Activated CD8-positive, alpha-beta T cell treated with anti-CD3 and anti-CD28 coated beads, Interleukin-2, amount 10 ng/mL, durations not matched to agents 7 days and 5 days (primary cell): ENCODE measurements around the gene LYPD8. TPM values are rescaled to one million over a fixed set of nuclear protein-coding genes. Genes with fewer than 3 reads are reported as not detected.

Source experiments
- ATAC-seq: fragments of 150-1000 bp; cut with Tn5 transposase; one replicate; pipeline ENCODE4 v1.10.0; 2021; ENCODE audit warnings: moderate library complexity
- CTCF ChIA-PET: fragments of 350-600 bp; sonication (Branson Sonifier 250); formaldehyde crosslinking; loops from one replicate; lab custom pipeline; 2021; ENCODE audit warnings: antibody characterized with exemption; lab: Charles Lee
- POLR2A ChIA-PET: fragments of 350-600 bp; sonication (Branson Sonifier 250); formaldehyde crosslinking; loops from one replicate; lab custom pipeline; 2021; ENCODE audit warnings: antibody characterized with exemption; lab: Charles Lee
- DNase-seq: peaks from one replicate; pipeline ENCODE4 v3.0.0-alpha.2; 2020
- H3K27ac Mint-ChIP-seq: one replicate; pipeline ENCODE4 v1.8.0; 2021; ENCODE audit warnings: mild to moderate bottlenecking, mixed read lengths
- H3K27me3 Mint-ChIP-seq: one replicate; pipeline ENCODE4 v1.8.0; 2021; ENCODE audit warnings: low read depth, mixed read lengths
- H3K36me3 Mint-ChIP-seq: one replicate; pipeline ENCODE4 v1.8.0; 2021; ENCODE audit warnings: low read depth, mixed read lengths
- H3K4me1 Mint-ChIP-seq: one replicate; pipeline ENCODE4 v1.8.0; 2021; ENCODE audit warnings: low read depth, mixed read lengths
- H3K4me3 Mint-ChIP-seq: one replicate; pipeline ENCODE4 v1.8.0; 2021; ENCODE audit warnings: mild to moderate bottlenecking, mixed read lengths
- H3K9me3 Mint-ChIP-seq: one replicate; pipeline ENCODE4 v1.8.0; 2022; ENCODE audit warnings: mixed read lengths; ENCODE audit not compliant: insufficient read depth
- total RNA-seq, 2 experiments: library from RNA; stranded (reverse); gene quantifications; one replicate each; pipeline ENCODE4 v1.2.3, GENCODE V29; 2021

LYPD8 gene
- total RNA-seq, 2 experiments from 2014 or later, result not detected

- POLR2A ChIA-PET, result no interaction called here
- Mint-ChIP-seq H3K27me3 (no peaks in the 10 kb centered on the region), H3K4me3 (no peak overlapping the region), H3K4me1 (no peaks in the 10 kb centered on the region), H3K27ac (no peak overlapping the region), H3K9me3 (no peaks in the 10 kb centered on the region), H3K36me3 (no peaks in the 10 kb centered on the region)
- CTCF ChIA-PET, result no interaction called here
- DNase-seq (no peak), ATAC-seq (no peak)
These were observed 32.8 kb upstream of the LYPD8 start for GRCh38 chr1:248788327-248788726.

DNA sequence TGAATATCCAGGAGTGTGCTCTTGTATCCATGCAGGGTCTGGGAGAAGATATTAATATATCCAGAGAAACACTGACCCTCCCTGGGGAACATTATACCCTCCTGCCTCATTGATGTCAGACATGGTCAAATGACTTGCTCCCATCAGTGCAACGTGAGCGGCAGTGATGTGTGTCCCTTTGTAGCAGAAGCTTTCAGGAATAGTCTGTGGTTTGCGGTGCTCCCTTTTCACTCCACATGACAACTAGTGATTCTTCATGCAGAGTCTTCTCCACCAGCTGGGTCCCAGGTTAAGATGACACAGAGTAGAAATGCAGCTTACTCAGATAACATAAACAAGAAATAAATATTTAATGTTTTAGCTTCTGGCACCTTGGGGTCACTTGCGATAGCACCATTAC is 31.9 kb upstream of the LYPD8 start:
- Mint-ChIP-seq H3K9me3 (no peaks in the 10 kb centered on the region), H3K36me3 (no peaks in the 10 kb centered on the region), H3K4me3 (no peak overlapping the region), H3K27me3 (no peaks in the 10 kb centered on the region), H3K27ac (no peak overlapping the region), H3K4me1 (no peaks in the 10 kb centered on the region)
- ChIA-PET CTCF (interaction anchor here (1.5 kb wide), 1 partner anchor 13 kb away, joined by 4 read pairs; no protein-coding TSS in a partner anchor), POLR2A (interaction anchor here (0.6 kb wide), 1 partner anchor 1013 kb away, joined by 3 read pairs; no protein-coding TSS in a partner anchor)
- no peak for ATAC-seq
- DNase-seq, result no peak

DNA sequence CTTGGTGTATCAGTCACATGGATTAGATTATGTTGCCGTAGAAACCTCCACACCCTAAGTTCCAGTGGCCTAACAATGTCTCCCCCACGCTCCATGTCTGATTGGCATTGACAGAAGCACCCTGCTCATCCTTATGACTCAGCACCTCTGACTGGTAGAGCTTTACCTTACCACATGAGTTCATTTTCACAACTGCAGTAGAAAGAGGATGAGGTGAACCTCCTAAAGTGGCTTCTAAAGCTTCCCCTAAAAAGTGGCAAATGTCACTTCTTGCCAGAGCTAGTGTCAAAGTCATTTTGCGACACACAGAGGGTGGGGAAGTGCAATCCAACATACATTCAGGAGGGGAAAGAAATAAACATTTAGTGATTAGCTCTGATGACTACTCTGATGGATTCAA is 30.6 kb upstream of the LYPD8 start:
- Mint-ChIP-seq H3K4me3 (no peak overlapping the region), H3K36me3 (no peaks in the 10 kb centered on the region), H3K4me1 (no peaks in the 10 kb centered on the region), H3K27me3 (no peaks in the 10 kb centered on the region), H3K27ac (no peak overlapping the region), H3K9me3 (no peaks in the 10 kb centered on the region)
- DNase-seq, result no peak
- POLR2A ChIA-PET, result no interaction called here
- CTCF ChIA-PET, result interaction anchor here (0.9 to 1.5 kb wide), 3 partner anchors 14 to 72 kb away, joined by 3 to 4 read pairs (median 3); partner anchors contain the start of gene ZNF692
- no peak for ATAC-seq

DNA sequence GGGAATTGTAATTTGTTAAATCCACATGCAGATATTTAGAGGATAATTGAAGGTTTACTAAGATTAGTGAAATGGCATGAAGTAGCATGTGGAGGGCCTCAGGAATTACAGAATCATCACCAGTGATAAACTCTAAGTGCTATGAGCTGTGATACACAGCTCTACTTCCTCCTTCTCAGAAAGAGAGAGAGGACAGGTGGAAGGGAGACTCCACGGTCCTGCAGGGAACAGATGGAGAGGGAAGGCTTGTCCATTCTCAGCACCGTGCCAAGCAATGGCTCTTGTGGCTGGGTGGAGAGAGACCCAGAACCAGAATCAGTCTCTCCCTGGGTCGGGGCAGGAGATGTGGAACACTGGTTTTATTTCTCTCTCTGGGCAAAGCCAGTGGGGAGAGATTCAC is 27.8 kb upstream of the LYPD8 start:
- H3K9me3 Mint-ChIP-seq, result no peaks in the 10 kb centered on the region
- POLR2A ChIA-PET, result no interaction called here
- DNase-seq (no peak), ATAC-seq (no peak)
- no peak overlapping the region for H3K4me3 Mint-ChIP-seq
- CTCF ChIA-PET, result no interaction called here
- H3K27me3 Mint-ChIP-seq, result no peaks in the 10 kb centered on the region
- H3K4me1 Mint-ChIP-seq, result no peaks in the 10 kb centered on the region
- no peak overlapping the region for H3K27ac Mint-ChIP-seq
- no peaks in the 10 kb centered on the region for H3K36me3 Mint-ChIP-seq

GRCh38 chr1:248782416-248783141 is 27.0 kb upstream of the LYPD8 start:
- H3K27ac Mint-ChIP-seq, result no peak overlapping the region
- no peak for ATAC-seq
- POLR2A ChIA-PET, result no interaction called here
- no peaks in the 10 kb centered on the region for H3K27me3 Mint-ChIP-seq
- no peak for DNase-seq
- no peaks in the 10 kb centered on the region for H3K4me1 Mint-ChIP-seq
- no peaks in the 10 kb centered on the region for H3K36me3 Mint-ChIP-seq
- no peak overlapping the region for H3K4me3 Mint-ChIP-seq
- CTCF ChIA-PET, result interaction anchor here (1.7 kb wide), 1 partner anchor 24 kb away, joined by 6 read pairs; no protein-coding TSS in a partner anchor
- H3K9me3 Mint-ChIP-seq, result no peaks in the 10 kb centered on the region

GRCh38 chr1:248779350-248779749 is 23.8 kb upstream of the LYPD8 start:
- no peaks in the 10 kb centered on the region for H3K9me3 Mint-ChIP-seq
- no peaks in the 10 kb centered on the region for H3K27me3 Mint-ChIP-seq
- ChIA-PET CTCF (no interaction called here), POLR2A (no interaction called here)
- ATAC-seq (no peak), DNase-seq (no peak)
- H3K4me1 Mint-ChIP-seq, result no peaks in the 10 kb centered on the region
- H3K27ac Mint-ChIP-seq, result no peak overlapping the region
- H3K4me3 Mint-ChIP-seq, result no peak overlapping the region
- H3K36me3 Mint-ChIP-seq, result no peaks in the 10 kb centered on the region

GRCh38 chr1:248778906-248779305 is 23.3 kb upstream of the LYPD8 start:
- H3K9me3 Mint-ChIP-seq, result no peaks in the 10 kb centered on the region
- ChIA-PET CTCF (no interaction called here), POLR2A (no interaction called here)
- no peak for DNase-seq
- no peaks in the 10 kb centered on the region for H3K27me3 Mint-ChIP-seq
- no peak overlapping the region for H3K27ac Mint-ChIP-seq
- H3K4me3 Mint-ChIP-seq, result no peak overlapping the region
- no peaks in the 10 kb centered on the region for H3K4me1 Mint-ChIP-seq
- ATAC-seq, result no peak
- H3K36me3 Mint-ChIP-seq, result no peaks in the 10 kb centered on the region

DNA sequence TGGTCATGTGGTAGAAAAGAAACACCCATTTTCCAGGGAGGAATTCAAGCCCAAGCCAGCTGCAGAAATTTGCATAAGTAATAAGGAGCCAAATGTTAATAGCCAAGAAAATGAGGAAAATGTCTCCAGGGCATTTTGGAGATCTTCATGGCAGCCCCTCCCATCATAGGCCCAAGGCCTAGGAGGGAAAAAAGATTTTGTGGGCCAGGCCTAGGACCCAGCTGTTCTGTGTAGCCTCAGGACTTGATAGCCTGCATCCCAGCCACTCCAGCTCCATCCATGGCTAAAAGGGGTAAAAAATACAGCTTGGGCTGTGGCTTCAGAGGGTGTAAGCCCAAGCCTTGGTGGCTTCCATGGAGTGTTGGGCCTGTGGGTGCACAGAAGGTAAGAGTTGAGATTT is 21.4 kb upstream of the LYPD8 start:
- no peak for ATAC-seq
- ChIA-PET CTCF (no interaction called here), POLR2A (no interaction called here)
- Mint-ChIP-seq H3K27ac (no peak overlapping the region), H3K9me3 (no peaks in the 10 kb centered on the region), H3K4me3 (no peak overlapping the region), H3K27me3 (no peaks in the 10 kb centered on the region), H3K36me3 (no peaks in the 10 kb centered on the region), H3K4me1 (no peaks in the 10 kb centered on the region)
- no peak for DNase-seq

DNA sequence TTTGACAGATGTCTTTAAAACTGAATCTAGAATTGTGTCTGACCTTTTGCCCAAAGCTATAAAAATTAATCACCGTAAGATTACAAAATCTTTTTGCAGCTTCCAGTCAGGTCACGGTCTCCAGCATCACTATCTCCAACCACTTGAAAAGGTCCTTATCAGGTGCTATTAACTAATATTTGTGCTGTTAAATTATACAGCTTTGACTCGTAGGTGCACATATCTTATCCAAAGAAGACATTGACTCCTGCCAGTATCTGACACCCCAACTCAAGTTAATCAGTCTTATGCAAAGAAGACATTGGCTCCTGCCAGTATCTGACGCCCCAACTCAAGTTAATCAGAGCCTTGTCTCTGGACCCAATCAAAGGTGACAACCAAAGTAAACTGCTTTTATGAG is 19.9 kb upstream of the LYPD8 start:
- ChIA-PET CTCF (no interaction called here), POLR2A (no interaction called here)
- no peaks in the 10 kb centered on the region for H3K4me1 Mint-ChIP-seq
- H3K9me3 Mint-ChIP-seq, result no peaks in the 10 kb centered on the region
- no peaks in the 10 kb centered on the region for H3K36me3 Mint-ChIP-seq
- H3K4me3 Mint-ChIP-seq, result no peak overlapping the region
- H3K27me3 Mint-ChIP-seq, result peaks cover 6% of the 10 kb centered on the region
- no peak overlapping the region for H3K27ac Mint-ChIP-seq
- no peak for DNase-seq
- ATAC-seq, result no peak

- no peaks in the 10 kb centered on the region for H3K27me3 Mint-ChIP-seq
- POLR2A ChIA-PET, result no interaction called here
- H3K36me3 Mint-ChIP-seq, result no peaks in the 10 kb centered on the region
- CTCF ChIA-PET, result no interaction called here
- H3K9me3 Mint-ChIP-seq, result no peaks in the 10 kb centered on the region
- H3K4me3 Mint-ChIP-seq, result no peak overlapping the region
- H3K4me1 Mint-ChIP-seq, result no peaks in the 10 kb centered on the region
- DNase-seq (no peak), ATAC-seq (no peak)
- H3K27ac Mint-ChIP-seq, result no peak overlapping the region
These were observed 4.1 kb upstream of the LYPD8 start for GRCh38 chr1:248759644-248760043.

DNA sequence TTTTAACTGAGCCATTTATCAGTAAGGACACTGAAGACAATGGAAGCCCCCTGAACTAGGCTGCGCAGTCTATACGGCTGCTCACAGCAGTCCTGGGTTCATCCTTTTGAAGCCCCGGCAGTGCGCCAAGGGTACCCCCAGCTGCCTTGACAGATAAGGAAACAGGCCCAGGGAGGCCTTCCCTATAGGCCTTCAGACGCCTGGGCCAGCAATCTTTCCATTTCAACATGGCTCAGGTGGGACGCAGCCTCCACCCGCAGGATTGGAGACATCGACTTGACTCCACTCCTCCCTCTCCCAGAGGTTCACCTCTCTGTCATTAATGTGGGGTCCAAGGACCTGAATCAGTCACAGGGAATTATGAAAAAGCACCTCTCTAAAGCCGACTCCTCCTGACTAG is 2.8 kb upstream of the LYPD8 start:
- H3K27me3 Mint-ChIP-seq, result no peaks in the 10 kb centered on the region
- no peaks in the 10 kb centered on the region for H3K36me3 Mint-ChIP-seq
- ChIA-PET POLR2A (no interaction called here), CTCF (no interaction called here)
- H3K27ac Mint-ChIP-seq, result no peak overlapping the region
- H3K4me1 Mint-ChIP-seq, result no peaks in the 10 kb centered on the region
- DNase-seq (no peak), ATAC-seq (no peak)
- no peaks in the 10 kb centered on the region for H3K9me3 Mint-ChIP-seq
- no peak overlapping the region for H3K4me3 Mint-ChIP-seq

- ChIA-PET CTCF (no interaction called here), POLR2A (no interaction called here)
- H3K27me3 Mint-ChIP-seq, result no peaks in the 10 kb centered on the region
- no peak overlapping the region for H3K27ac Mint-ChIP-seq
- ATAC-seq (no peak), DNase-seq (no peak)
- H3K4me1 Mint-ChIP-seq, result no peaks in the 10 kb centered on the region
- no peak overlapping the region for H3K4me3 Mint-ChIP-seq
- no peaks in the 10 kb centered on the region for H3K36me3 Mint-ChIP-seq
- H3K9me3 Mint-ChIP-seq, result no peaks in the 10 kb centered on the region
These were observed 2.2 kb upstream of the LYPD8 start for GRCh38 chr1:248757784-248758195.
